Aorta (tissue), 5 donors: Measurements from ENCODE around the gene PHPT1. TPM values are rescaled to one million over a fixed set of nuclear protein-coding genes. Genes with fewer than 3 reads are reported as not detected.
"Not testable (repeated sequence)": the region's sequence is repeated elsewhere in the genome, so short reads cannot be mapped to it uniquely, and the experiment has no call there.

ENCODE experiments used
- ATAC-seq: fragments of 200-7000 bp; cut with Tn5 transposase; one replicate; pipeline ENCODE4 v1.9.1; 2022; ENCODE audit warnings: moderate library complexity; ENCODE audit not compliant: low FRiP score
- DNase-seq, 2 donors: peaks; one replicate each; pipeline ENCODE4 v3.0.0-alpha.2; 2020
- H3K27ac ChIP-seq, 2 donors: one replicate each; pipeline ENCODE4 v1.5.1; 2013; ENCODE audit warnings: low read length in 2 of 2, mild to moderate bottlenecking in 2 of 2, moderate library complexity in 2 of 2, control low read depth in 1 of 2, inconsistent platforms in 1 of 2, low read depth in 1 of 2
- H3K27me3 ChIP-seq, 2 donors: one replicate each; pipeline ENCODE4 v1.6.1; 2013; ENCODE audit warnings: control low read depth in 1 of 2, low read length in 1 of 2, mild to moderate bottlenecking in 1 of 2, moderate library complexity in 1 of 2; ENCODE audit not compliant: insufficient read depth in 2 of 2, control insufficient read depth in 1 of 2
- H3K36me3 ChIP-seq, 2 donors: one replicate each; pipeline ENCODE4 v1.6.1; 2013; ENCODE audit warnings: control low read depth in 1 of 2, low read length in 1 of 2, mild to moderate bottlenecking in 1 of 2; ENCODE audit not compliant: insufficient read depth in 2 of 2, control insufficient read depth in 1 of 2
- H3K4me1 ChIP-seq, 2 donors: one replicate each; pipeline ENCODE4 v1.6.1; 2013; ENCODE audit warnings: low read length in 2 of 2, control low read depth in 1 of 2, mild to moderate bottlenecking in 1 of 2, moderate library complexity in 1 of 2; ENCODE audit not compliant: insufficient read depth in 2 of 2, control insufficient read depth in 1 of 2
- H3K4me3 ChIP-seq, 2 donors: one replicate each; pipeline ENCODE4 v1.5.1; 2013; ENCODE audit warnings: low read length in 2 of 2, control low read depth in 1 of 2, mild to moderate bottlenecking in 1 of 2
- H3K9me3 ChIP-seq: one replicate; pipeline ENCODE4 v1.6.1; 2013; ENCODE audit warnings: mild to moderate bottlenecking, low read length; ENCODE audit not compliant: control insufficient read depth
- WGBS, 2 donors: extraction: QIAGEN DNeasy Blood & Tissue Kit; methylation state at CpG; one replicate each; pipeline ENCODE4 v1.1.7; 2013; 5-methylcytosine and 5-hydroxymethylcytosine counted together
- intact Hi-C, 2 donors: fragments of 100-400 bp; cut with DNase I; formaldehyde crosslinking; loops; one replicate each; pipeline versions ENCODE4 v1.14.2 to v1.15.0; 2022
- polyA plus RNA-seq, 2 donors: library from polyadenylated mRNA; stranded (reverse); fragments of 200-250 nt; gene quantifications; one replicate each; pipeline ENCODE4 v1.2.3, GENCODE V29; 2013
- total RNA-seq, 2 donors: library from RNA; stranded (reverse); fragmentation: NEBNext Ultra II Directional; extraction: Animal tissue kit (Norgen Biotek cat#: 25700); gene quantifications; one replicate each; pipeline ENCODE4 v1.2.1, GENCODE V29; 2021
- donor health status: healthy with polysubstance abuse.
- donor health status: Bipolar disorder and iron deficiency.
- donor health status: DM: no; HTN: no; CAD: no.
- donor health status: DM: no; HTN: no; CAD: no.
- donor health status: DM: yes; HTN: yes; CAD: no.

PHPT1 gene
- total and polyA plus RNA-seq, 4 donors = 65.6 to 165 (median 106) TPM

GRCh38 chr9:136860933-136861873, 12.0 kb downstream of the PHPT1 start:
- 91 to 93% methylated on average over 22 of the region's 22 CpGs for WGBS, 2 donors
- H3K27me3 ChIP-seq = no peaks in the 10 kb centered on the region
- no peaks in the 10 kb centered on the region for H3K9me3 ChIP-seq
- peaks cover 0 to 3% of the 10 kb centered on the region in 2 donors for H3K36me3 ChIP-seq
- ATAC-seq (no peak), DNase-seq (peak in 1 of 2 donors; percentile 43)
- H3K4me1 ChIP-seq = no peaks in the 10 kb centered on the region
- intact Hi-C loops = no loop called here
- no peak overlapping the region for H3K4me3 ChIP-seq
- H3K27ac ChIP-seq = no peak overlapping the region

- no peak for ATAC-seq
- H3K9me3 ChIP-seq = no peaks in the 10 kb centered on the region
- intact Hi-C loops = no loop called here
- no peak for DNase-seq
- H3K4me1 ChIP-seq = no peaks in the 10 kb centered on the region
- H3K27me3 ChIP-seq = no peaks in the 10 kb centered on the region
- no peak overlapping the region for H3K4me3 ChIP-seq
- peaks cover 0 to 3% of the 10 kb centered on the region in 2 donors for H3K36me3 ChIP-seq
- 87% methylated on average over 26 of the region's 26 CpGs for WGBS, 2 donors
- no peak overlapping the region for H3K27ac ChIP-seq
Measured at GRCh38 chr9:136861874-136862457, 12.8 kb downstream of the PHPT1 start.

GRCh38 chr9:136862849-136863622, 13.8 kb downstream of the PHPT1 start:
- Histone ChIP-seq H3K4me3 (no peak overlapping the region), H3K36me3 (peaks cover 0 to 3% of the 10 kb centered on the region in 2 donors), H3K4me1 (no peaks in the 10 kb centered on the region), H3K27ac (no peak overlapping the region), H3K27me3 (no peaks in the 10 kb centered on the region), H3K9me3 (no peaks in the 10 kb centered on the region)
- ATAC-seq (no peak), DNase-seq (peak; percentile 42 to 74)
- intact Hi-C loops = no loop called here
- 79 to 80% methylated on average over 31 of the region's 31 CpGs for WGBS, 2 donors

GRCh38 chr9:136863623-136864273, 14.5 kb downstream of the PHPT1 start:
- peaks cover 0 to 3% of the 10 kb centered on the region in 2 donors for H3K36me3 ChIP-seq
- WGBS, 2 donors = 69 to 74% methylated on average over 12 of the region's 12 CpGs
- no peaks in the 10 kb centered on the region for H3K27me3 ChIP-seq
- no peak overlapping the region for H3K4me3 ChIP-seq
- H3K9me3 ChIP-seq = no peaks in the 10 kb centered on the region
- intact Hi-C loops = no loop called here
- ATAC-seq (no peak), DNase-seq (no peak)
- no peaks in the 10 kb centered on the region for H3K4me1 ChIP-seq
- H3K27ac ChIP-seq = no peak overlapping the region

- no peaks in the 10 kb centered on the region for H3K27me3 ChIP-seq
- 64 to 66% methylated on average over 11 of the region's 11 CpGs for WGBS, 2 donors
- ATAC-seq = no peak
- H3K9me3 ChIP-seq = no peaks in the 10 kb centered on the region
- peak in 1 of 2 donors; percentile 41 for DNase-seq
- H3K4me3 ChIP-seq = peak overlapping the region; percentile 61 to 85
- H3K4me1 ChIP-seq = no peaks in the 10 kb centered on the region
- H3K36me3 ChIP-seq = peaks cover 0 to 3% of the 10 kb centered on the region in 2 donors
- no peak overlapping the region for H3K27ac ChIP-seq
- intact Hi-C loops = no loop called here
Measured at GRCh38 chr9:136865041-136865767, 16.0 kb downstream of the PHPT1 start.

GRCh38 chr9:136865768-136866103, 16.5 kb downstream of the PHPT1 start:
- intact Hi-C loops = no loop called here
- Histone ChIP-seq H3K4me3 (peak overlapping the region; percentile 61 to 85), H3K9me3 (no peaks in the 10 kb centered on the region), H3K27me3 (no peaks in the 10 kb centered on the region), H3K4me1 (no peaks in the 10 kb centered on the region), H3K27ac (no peak overlapping the region), H3K36me3 (peaks cover 0 to 3% of the 10 kb centered on the region in 2 donors)
- WGBS, 2 donors = 1% methylated on average over 19 to 20 of the region's 20 CpGs
- ATAC-seq (peak; percentile 39), DNase-seq (no peak)

- 85 to 90% methylated on average over 29 of the region's 29 CpGs for WGBS, 2 donors
- intact Hi-C loops, H3K4me1 ChIP-seq, H3K36me3 ChIP-seq, ATAC-seq, DNase-seq, H3K27me3 ChIP-seq, H3K9me3 ChIP-seq, H3K27ac ChIP-seq: not testable (repeated sequence)
- H3K4me3 ChIP-seq = peak overlapping the region; percentile 53 to 85
Measured at GRCh38 chr9:136866898-136867421, 17.8 kb downstream of the PHPT1 start.
